ENCODE measurements around the gene CARD8.

GRCh38 chr19:48203222-48203793, 52.4 kb downstream of the CARD8 start:
- TF ChIP-seq FOXK2 (IDR thresholded peaks at IDR 0.05) (no peak), CTCF (IDR thresholded peaks at IDR 0.05 in 2 of 3, conservative IDR thresholded peaks at IDR 0.05 in 1 of 3; ENCODE audit: control insufficient read depth in 2 of 3, extremely low read depth in 1 of 3, insufficient read depth in 1 of 3, low read depth in 3 of 3, low read length in 3 of 3) (no peak), EZH2 (IDR thresholded peaks at IDR 0.05; ENCODE audit: borderline replicate concordance, control insufficient read depth, low read depth, low read length) (no peak), EP300 (IDR thresholded peaks at IDR 0.05; ENCODE audit: borderline replicate concordance in 1 of 2, control insufficient read depth in 1 of 2, low read depth in 2 of 2, low read length in 2 of 2) (no peak), YBX1 (IDR thresholded peaks at IDR 0.05) (no peak), JUND (IDR thresholded peaks at IDR 0.05; ENCODE audit: low read depth, low read length) (no peak), ELK1 (IDR thresholded peaks at IDR 0.05; ENCODE audit: low read depth, low read length) (no peak), CHD2 (IDR thresholded peaks at IDR 0.05; ENCODE audit: borderline replicate concordance, low read depth, low read length) (no peak)

Data from GM12878 (cell line).